Lower lobe of right lung (tissue), 2 donors: Measurements from ENCODE around the gene LCN2. TPM values are rescaled to one million over a fixed set of nuclear protein-coding genes. Genes with fewer than 3 reads are reported as not detected.
A peak's percentile ranks its signal among the peaks of the same experiment; 100 is the strongest.

Experiments used
- ATAC-seq, 2 donors: fragments of 200-7000 bp; cut with Tn5 transposase; one replicate each; pipeline ENCODE4 v1.9.1; 2020 to 2022; ENCODE audit warnings: mild to moderate bottlenecking in 2 of 2, moderate library complexity in 2 of 2
- DNase-seq: peaks from one replicate; pipeline ENCODE4 v3.0.0-alpha.2; 2020
- H3K27ac ChIP-seq: fragments of 200-600 bp; one replicate; pipeline ENCODE4 v1.8.0; 2022
- H3K27me3 ChIP-seq: fragments of 200-600 bp; one replicate; pipeline ENCODE4 v1.8.0; 2022; ENCODE audit warnings: low read depth
- H3K36me3 ChIP-seq: fragments of 200-600 bp; one replicate; pipeline ENCODE4 v1.8.0; 2022; ENCODE audit warnings: mild to moderate bottlenecking
- H3K4me1 ChIP-seq: fragments of 200-600 bp; one replicate; pipeline ENCODE4 v1.8.0; 2022
- H3K4me3 ChIP-seq: fragments of 200-600 bp; one replicate; pipeline ENCODE4 v1.8.0; 2022; ENCODE audit warnings: mild to moderate bottlenecking
- H3K9me3 ChIP-seq: fragments of 200-600 bp; one replicate; pipeline ENCODE4 v1.8.0; 2022
- intact Hi-C: fragments of 100-400 bp; cut with DNase I; formaldehyde crosslinking; loops from one replicate; pipeline ENCODE4 v1.11.0; 2022
- total RNA-seq: library from RNA; stranded (reverse); fragmentation: NEBNext Ultra II Directional; extraction: Animal tissue kit (Norgen Biotek cat#: 25700); gene quantifications from one replicate; pipeline ENCODE4 v1.2.1, GENCODE V29; 2021
- TF ChIP-seq, protein P1 (sequence below): fragments of 200-600 bp; IDR thresholded peaks from one replicate; pipeline ENCODE4 v1.8.0; 2022; ENCODE audit warnings: antibody characterized with exemption, mild to moderate bottlenecking
- donor health status: DM: no; HTN: yes; CAD: no; lungs with severe emphysema.

LCN2 gene
- total RNA-seq, 1 donor from 2014 or later, result 83.4 TPM

DNA sequence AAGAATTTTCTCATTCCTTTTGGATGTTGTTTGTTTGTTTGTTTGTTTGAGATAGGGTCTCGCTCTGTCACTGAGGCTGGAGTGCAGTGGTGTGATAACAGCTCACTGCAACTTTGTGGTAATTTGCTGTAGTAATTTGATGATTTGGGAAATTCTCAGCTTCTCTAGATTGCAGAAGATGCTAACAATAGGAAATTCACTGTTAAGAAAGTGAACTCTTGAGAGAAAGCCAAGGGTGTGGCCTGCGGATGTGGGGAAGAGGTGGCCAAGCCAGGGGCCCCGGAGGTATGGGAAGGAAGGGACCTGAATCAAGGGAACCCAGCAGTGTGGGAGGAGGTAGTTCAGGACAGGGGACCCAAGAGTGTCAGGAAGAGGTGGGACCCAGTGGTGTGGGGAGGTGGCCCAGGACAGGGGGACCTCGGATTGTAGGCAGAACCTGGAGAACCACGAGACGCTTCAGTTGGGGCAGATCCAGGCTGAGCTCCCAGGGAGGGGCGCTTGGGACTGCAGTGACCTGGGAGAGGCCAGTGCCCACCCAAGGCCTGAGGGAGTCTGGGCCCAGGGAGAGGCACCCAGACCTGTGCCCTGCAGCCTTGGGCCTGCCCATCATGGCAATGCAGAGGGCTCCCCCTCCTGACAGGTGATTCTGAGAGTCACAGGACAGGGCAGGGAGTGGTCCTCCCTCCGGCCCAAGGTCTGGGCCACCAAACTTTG, 5.6 kb upstream of the LCN2 start:
- H3K27ac ChIP-seq, result no peak overlapping the region
- no peak for ATAC-seq
- DNase-seq, result peak; percentile 36

DNA sequence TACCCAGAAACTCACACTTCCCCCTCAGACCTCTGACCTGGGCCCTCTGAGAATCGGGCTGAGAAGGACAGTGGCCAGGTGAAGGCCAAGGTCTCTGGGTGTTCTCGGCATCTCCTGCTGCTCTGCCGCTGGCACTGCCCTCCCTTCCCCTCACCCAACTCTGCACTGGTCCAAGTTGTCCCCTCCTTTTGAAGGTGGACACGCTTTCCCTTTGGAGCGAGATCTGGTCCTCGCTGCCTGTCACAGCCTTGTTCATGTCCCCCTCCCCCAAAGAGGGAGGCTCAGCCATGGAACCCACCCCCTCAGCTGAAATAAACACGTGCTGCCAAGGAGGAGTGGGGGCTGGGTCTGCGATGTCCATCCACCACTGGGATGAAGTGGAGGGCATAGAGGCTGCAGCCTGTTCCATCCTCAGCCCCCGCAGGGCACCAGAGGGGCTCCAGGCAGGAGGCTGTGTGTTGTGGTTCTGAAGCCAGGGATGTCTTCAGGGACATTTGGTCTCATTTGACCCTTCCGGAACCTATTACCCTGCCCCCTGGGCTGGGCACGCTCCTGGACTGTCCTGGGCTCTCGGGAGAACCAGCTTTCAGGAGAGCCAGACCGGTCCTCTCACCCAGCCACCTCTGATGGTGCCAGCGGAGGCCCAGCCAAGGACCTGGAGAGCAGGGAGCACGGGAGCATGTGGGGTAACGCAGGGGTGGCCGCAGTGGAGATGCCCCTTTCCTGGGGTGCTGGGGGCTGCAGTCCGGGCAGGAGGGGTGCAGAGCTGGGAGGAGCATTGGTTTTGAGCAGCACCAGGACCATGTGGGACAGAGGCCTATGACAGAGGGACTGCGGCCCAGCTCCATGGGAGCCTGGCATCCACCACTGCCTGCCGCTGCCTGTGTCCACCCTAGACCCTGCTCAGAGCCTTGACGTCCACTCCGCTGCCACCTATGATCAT, 4.7 kb upstream of the LCN2 start:
- no peaks in the 10 kb centered on the region for H3K27me3 ChIP-seq
- no peak overlapping the region for H3K4me3 ChIP-seq
- peaks cover 12% of the 10 kb centered on the region for H3K4me1 ChIP-seq
- intact Hi-C loops, result no loop called here
- H3K9me3 ChIP-seq, result no peaks in the 10 kb centered on the region
- peak; percentile 28 for DNase-seq
- no peak overlapping the region for H3K27ac ChIP-seq
- H3K36me3 ChIP-seq, result no peaks in the 10 kb centered on the region
- no peak for ATAC-seq
- TF ChIP-seq, protein P1, sequence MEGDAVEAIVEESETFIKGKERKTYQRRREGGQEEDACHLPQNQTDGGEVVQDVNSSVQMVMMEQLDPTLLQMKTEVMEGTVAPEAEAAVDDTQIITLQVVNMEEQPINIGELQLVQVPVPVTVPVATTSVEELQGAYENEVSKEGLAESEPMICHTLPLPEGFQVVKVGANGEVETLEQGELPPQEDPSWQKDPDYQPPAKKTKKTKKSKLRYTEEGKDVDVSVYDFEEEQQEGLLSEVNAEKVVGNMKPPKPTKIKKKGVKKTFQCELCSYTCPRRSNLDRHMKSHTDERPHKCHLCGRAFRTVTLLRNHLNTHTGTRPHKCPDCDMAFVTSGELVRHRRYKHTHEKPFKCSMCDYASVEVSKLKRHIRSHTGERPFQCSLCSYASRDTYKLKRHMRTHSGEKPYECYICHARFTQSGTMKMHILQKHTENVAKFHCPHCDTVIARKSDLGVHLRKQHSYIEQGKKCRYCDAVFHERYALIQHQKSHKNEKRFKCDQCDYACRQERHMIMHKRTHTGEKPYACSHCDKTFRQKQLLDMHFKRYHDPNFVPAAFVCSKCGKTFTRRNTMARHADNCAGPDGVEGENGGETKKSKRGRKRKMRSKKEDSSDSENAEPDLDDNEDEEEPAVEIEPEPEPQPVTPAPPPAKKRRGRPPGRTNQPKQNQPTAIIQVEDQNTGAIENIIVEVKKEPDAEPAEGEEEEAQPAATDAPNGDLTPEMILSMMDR, result no peak

More for the DNA sequence above, 5.6 kb upstream of the LCN2 start:
- Histone ChIP-seq H3K36me3 (no peaks in the 10 kb centered on the region), H3K4me3 (no peak overlapping the region), H3K27me3 (no peaks in the 10 kb centered on the region), H3K9me3 (no peaks in the 10 kb centered on the region), H3K4me1 (peaks cover 4% of the 10 kb centered on the region)
- intact Hi-C loops, result no loop called here
- TF ChIP-seq, protein P1, result no peak

DNA sequence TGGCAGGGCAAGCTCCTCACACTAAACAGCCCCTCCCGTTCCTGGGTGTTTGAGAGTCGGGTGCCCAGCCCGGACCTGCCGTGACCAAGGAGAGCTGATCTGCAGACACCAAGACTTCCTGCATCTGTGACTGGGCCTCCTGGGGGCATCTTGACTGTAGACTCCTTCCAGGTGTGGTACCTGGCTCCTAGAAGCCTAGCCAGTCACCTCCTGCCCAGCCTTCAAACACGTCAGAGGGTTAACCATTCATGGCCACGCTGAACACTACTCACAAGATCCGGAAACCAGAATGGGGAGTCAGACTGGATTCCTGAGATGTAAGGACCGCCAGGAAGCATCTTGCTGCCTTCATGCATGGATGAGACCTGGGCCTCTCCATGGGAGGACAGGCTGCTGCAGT, 3.7 kb upstream of the LCN2 start:
- no peaks in the 10 kb centered on the region for H3K36me3 ChIP-seq
- TF ChIP-seq, protein P1, result no peak
- no peak overlapping the region for H3K4me3 ChIP-seq
- no peaks in the 10 kb centered on the region for H3K27me3 ChIP-seq
- peaks cover 21% of the 10 kb centered on the region for H3K4me1 ChIP-seq
- no peak for ATAC-seq
- H3K27ac ChIP-seq, result no peak overlapping the region
- intact Hi-C loops, result no loop called here
- H3K9me3 ChIP-seq, result no peaks in the 10 kb centered on the region
- DNase-seq, result peak; percentile 12

DNA sequence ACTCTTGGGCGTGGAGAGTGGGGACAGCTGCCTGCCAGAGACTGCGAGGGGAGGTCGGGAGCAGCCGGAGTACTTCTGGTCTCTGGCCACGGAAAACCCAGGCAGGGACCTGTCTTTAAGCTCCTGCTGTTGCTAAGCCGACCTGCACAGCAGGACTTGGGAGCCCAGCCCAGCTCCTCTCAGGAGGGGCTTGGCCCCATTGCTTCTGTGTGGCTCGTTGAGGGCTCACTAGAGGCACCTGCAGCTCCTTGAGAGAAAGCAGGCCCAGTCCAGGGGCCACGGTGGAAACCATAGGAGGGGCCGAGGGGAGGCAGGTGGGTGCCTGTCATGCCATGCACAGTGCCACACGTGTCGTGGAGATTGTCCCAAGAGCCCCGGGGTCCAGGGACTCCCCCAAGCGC, 3.3 kb upstream of the LCN2 start:
- H3K27ac ChIP-seq, result no peak overlapping the region

DNA sequence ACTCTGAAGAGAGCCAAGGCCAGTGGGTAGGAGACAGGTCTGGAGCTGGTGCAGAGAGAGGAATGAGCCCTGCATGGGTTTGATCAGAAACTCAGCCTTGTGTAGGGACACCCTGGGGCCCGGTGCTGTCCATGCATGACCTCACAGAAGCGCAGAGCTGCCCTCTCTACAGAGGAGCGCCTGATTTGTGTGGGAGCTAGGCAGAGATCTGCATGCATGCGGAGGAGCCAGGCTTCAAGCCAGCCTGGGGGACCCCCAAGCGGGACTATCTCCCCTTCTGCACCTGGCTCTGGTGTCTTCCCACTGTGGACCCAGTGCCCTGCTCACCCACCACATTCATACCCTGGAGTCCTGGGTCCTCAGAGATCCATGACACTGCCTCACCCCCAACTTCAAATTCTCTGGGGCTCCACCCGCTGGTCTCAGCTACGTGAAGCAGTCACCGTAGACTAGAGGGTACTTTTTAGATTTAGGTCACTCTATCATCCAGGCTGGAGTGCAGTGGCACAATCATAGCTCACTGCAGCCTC, 2.6 kb upstream of the LCN2 start:
- peak; percentile 24 for DNase-seq
- no peaks in the 10 kb centered on the region for H3K36me3 ChIP-seq
- H3K9me3 ChIP-seq, result no peaks in the 10 kb centered on the region
- H3K4me3 ChIP-seq, result no peak overlapping the region
- no peak for ATAC-seq
- peaks cover 25% of the 10 kb centered on the region for H3K4me1 ChIP-seq
- intact Hi-C loops, result no loop called here
- H3K27ac ChIP-seq, result no peak overlapping the region
- no peaks in the 10 kb centered on the region for H3K27me3 ChIP-seq
- TF ChIP-seq, protein P1, result no peak

More for the DNA sequence above, 3.3 kb upstream of the LCN2 start:
- TF ChIP-seq, protein P1, result no peak
- no peaks in the 10 kb centered on the region for H3K9me3 ChIP-seq
- peaks cover 25% of the 10 kb centered on the region for H3K4me1 ChIP-seq
- DNase-seq (peak; percentile 41), ATAC-seq (no peak)
- H3K27me3 ChIP-seq, result no peaks in the 10 kb centered on the region
- intact Hi-C loops, result no loop called here
- H3K36me3 ChIP-seq, result no peaks in the 10 kb centered on the region
- H3K4me3 ChIP-seq, result no peak overlapping the region
